H1 (cell line): ENCODE measurements around the gene C2. TPM values are rescaled to one million over a fixed set of nuclear protein-coding genes. Genes with fewer than 3 reads are reported as not detected.

Experiments
- HDAC6 ChIP-seq: IDR thresholded peaks from one replicate; pipeline ENCODE4 v1.7.1; 2012; ENCODE audit warnings: low read depth, mild to moderate bottlenecking, inconsistent platforms, low read length, moderate library complexity
- TBP ChIP-seq: IDR thresholded peaks from 2 replicates; pipeline ENCODE4 v1.6.1; 2011; ENCODE audit warnings: low read depth, low read length, improper control_type of control experiment
- polyA plus RNA-seq, 7 experiments: library from polyadenylated mRNA; depleted of rRNA in 3 of 7; stranded (reverse) in 5 of 7; unstranded in 2 of 7; fragments of >200 nt in 5 of 7; fragments of 200-250 nt in 2 of 7; gene quantifications; 1 replicate in 5 of 7; 2 replicates in 1 of 7; 4 replicates in 1 of 7; pipeline versions ENCODE4 v1.2.1 to v1.2.3, GENCODE V29; 2011 to 2013; ENCODE audit warnings: missing spikeins in 2 of 7, mixed read lengths in 2 of 7
- total RNA-seq: library from RNA; stranded (reverse); fragmentation: NEBNext Ultra II Directional; extraction: Animal tissue kit (Norgen Biotek cat#: 25700); gene quantifications from 2 replicates; pipeline ENCODE4 v1.2.1, GENCODE V29; 2021

Gene C2
- total and polyA plus RNA-seq, 2 of the 8 experiments (the other 6 are each of a cell fraction or from before 2014, with no cell fraction given): 0.26 to 0.38 TPM

- TF ChIP-seq TBP: no peak
- TF ChIP-seq HDAC6: no peak
Observed at GRCh38 chr6:31945154-31945506, 17.6 kb downstream of the C2 start (continued).
